GM19467 (cell line): ENCODE data around the gene GALNT7.
A peak's percentile ranks its signal among the peaks of the same experiment; 100 is the strongest.

Experiments
- ATAC-seq: cut with Tn5 transposase; IDR thresholded peaks from one replicate; pipeline ENCODE4 v1.9.1; 2021; ENCODE audit warnings: mild to moderate bottlenecking, moderate library complexity; ENCODE audit not compliant: unreplicated experiment

The GALNT7 gene

GRCh38 chr4:173288698-173289352 lies 120.2 kb downstream of the GALNT7 start:
- peak; percentile 20 for ATAC-seq

DNA sequence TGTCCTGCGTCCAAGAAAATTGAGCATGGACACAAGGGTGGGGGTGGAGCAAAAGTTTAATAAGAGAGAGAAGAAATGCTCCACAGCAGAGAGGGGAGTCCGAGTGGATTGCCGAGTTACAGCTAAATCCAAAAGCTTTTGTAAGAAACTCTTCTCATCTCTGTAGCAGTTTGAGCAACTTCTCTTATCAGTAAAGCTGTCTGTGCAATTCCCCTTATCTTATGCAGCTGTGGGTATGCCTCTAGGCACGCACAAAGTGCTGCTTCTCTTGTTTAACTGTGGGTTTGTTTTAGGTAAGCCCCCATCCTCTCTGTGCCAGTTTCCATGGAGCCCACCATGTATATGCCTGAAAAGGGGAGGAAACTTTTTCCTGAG lies 120.7 kb downstream of the GALNT7 start:
- ATAC-seq = no peak

DNA sequence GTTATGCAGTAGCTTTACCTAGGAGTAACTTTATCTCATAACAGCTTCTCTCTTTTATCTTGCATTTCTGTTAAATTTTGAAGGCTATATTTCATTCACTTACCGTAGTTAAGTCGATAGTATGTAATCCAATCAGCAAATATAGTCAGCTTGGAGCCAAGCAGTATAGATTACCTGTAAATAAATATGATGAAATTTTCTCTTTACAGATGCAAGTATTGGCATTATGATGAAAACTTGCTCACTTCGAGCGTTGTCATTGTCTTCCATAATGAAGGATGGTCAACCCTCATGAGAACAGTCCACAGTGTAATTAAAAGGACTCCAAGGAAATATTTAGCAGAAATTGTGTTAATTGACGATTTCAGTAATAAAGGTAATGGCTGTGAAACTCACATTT lies 123.3 kb downstream of the GALNT7 start:
- no peak for ATAC-seq

- ATAC-seq = no peak
Observed at GRCh38 chr4:173293663-173294062, 125.1 kb downstream of the GALNT7 start.

- no peak for ATAC-seq
Observed at GRCh38 chr4:173294444-173294843, 125.8 kb downstream of the GALNT7 start.

DNA sequence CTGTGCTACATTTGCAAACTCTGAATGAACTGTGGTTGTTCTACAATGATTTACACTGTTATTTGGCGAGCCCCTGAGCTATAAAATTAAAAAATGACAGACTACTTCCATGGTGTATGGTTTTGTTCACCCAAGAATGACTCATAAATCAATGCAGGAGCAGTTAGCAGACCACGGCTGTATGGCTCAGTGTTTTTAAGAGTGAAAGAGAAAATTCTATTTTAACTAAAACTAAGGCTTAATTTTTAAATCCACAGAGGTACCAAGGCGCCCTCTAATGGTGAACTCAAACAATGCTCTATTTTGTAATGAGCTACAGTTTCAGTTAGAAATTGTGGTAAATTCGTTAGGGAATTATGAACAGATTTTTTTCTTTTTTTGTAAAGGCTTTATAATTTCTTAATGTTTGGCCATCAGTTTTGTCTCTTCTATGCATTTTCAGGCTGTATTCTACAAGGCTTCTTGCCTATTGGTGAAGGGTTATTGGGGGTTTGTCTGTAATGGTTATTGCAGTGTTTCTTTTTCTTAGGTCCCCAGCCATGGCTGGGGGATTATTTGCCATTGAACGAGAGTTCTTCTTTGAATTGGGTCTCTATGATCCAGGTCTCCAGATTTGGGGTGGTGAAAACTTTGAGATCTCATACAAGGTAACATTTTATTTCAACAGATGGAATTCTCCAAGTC lies 133.0 kb downstream of the GALNT7 start:
- peak; percentile 76 for ATAC-seq

GRCh38 chr4:173307778-173308177 lies 139.2 kb downstream of the GALNT7 start:
- no peak for ATAC-seq

- ATAC-seq = no peak
Observed at GRCh38 chr4:173311368-173311767, 142.8 kb downstream of the GALNT7 start.

DNA sequence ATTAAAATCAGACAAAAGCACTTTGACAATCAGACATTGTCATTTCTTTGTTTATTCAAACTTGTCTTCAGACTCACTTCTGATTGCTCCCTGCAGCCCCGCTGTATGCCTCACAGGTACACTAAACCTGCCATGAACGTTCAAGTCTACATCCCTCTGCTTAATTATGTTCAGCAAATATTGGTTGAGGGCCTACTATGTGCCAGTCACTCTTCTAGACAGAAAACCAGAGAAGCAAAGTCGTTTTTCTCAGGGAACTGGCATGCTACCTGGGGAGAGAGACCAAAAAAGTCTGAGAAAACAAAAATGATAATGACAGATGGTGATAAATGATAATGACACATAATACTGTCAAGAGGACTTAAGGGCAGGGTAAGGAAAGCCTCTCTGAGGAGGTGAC lies 146.1 kb downstream of the GALNT7 start:
- no peak for ATAC-seq

DNA sequence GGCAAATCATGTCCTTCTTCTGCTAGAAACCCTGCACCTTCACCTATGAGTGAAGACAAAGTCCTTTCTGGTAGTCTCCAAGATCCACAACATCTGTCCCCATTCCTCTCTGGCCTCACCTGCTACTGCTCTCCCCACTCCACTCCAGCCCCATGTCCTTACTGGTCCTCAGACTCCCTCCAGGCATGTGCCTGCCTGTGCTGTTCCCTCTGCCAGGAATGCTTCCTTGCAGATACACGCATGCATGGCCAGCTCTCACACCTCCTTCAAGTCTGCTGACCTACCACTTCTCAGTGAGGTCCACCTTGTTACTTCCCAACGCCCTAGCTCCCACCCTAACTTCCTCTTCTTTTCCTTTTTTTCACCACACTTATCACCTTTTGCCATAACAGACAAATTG lies 147.4 kb downstream of the GALNT7 start:
- ATAC-seq = no peak

DNA sequence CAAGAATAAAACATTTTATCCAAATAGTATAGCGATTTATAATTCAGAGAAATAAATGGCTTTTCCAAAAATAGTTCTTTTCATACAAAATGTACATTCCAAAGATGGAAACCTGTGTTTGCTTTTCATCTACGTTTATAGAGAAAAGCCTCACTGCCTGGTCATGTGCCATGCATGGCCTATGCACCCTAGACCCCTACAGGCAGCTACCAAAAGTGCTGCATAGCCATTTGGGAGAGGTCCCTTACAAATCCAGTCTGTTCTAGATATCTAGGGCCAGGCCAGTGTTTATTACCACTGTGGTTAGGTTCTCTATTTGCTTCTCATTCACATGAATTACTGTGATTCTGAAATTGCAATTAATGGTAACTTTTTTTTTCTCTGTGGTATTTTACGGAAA lies 148.4 kb downstream of the GALNT7 start:
- peak; percentile 48 for ATAC-seq

DNA sequence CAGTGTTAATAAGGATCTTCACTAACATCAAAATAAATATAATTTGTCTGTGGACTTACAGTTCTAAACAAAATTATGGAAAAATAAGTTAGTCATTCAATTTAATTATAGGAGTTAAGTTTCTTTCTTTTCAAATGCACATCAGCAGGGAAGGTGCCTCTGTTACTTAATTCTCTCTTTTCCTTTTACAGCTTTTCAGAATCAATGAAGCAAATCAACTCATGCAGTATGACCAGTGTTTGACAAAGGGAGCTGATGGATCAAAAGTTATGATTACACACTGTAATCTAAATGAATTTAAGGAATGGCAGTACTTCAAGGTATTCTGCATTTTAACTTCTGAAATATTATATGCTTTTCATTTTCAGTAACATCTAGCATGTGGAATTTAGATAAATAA lies 149.6 kb downstream of the GALNT7 start:
- ATAC-seq = no peak

GRCh38 chr4:173318648-173319211 lies 150.1 kb downstream of the GALNT7 start:
- ATAC-seq = no peak

DNA sequence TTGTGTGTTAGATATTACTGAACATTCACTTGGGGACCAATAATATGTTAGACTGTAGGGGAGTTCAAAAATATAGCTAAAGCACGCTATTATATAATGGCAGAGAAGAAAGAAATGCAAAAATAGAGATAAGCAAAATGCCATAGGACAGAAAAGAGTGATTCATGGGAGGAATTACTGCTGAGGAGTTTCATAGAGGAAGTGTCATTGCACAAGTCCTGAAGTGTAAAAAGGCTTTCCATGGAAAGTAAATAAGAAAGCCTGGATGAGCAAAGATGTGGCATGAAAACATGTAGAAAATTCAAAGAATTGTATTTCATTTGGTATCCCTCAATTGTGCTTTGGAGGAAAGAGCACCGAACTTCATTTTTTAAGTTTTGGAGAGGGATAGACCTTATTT lies 151.1 kb downstream of the GALNT7 start:
- no peak for ATAC-seq

DNA sequence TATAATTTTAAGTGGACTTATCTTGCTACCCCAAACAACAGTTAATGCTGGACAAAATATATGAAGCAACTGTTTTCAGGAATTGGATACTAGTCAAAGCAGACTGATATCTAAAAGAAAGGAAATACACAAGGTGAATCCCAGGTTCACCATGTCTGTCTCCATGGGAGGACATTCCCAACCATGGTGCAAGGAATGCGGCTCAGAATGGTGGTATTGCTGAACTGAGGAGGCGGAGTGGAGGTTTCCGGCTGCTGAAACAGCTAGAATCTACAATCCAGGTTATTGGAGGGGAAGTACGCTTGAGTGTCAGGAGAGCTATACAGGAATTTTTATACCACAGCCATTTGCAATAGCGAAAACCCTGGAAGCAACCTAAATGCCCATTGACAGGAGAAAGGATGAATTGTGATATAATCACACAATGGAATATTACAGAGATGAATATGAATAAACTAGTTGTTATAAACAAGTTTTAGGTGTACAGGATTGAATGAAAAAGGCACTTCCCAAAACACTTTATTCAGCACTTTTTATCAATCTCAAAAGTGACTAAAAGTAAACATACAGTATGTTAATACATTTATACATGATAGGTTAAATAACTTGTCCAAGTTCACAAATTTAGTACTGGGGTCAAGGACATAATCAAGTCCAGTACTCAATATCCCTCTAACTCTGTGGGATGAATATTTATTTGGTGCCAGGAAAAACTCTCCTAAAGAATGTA lies 156.6 kb downstream of the GALNT7 start:
- no peak for ATAC-seq

- ATAC-seq = no peak
Observed at GRCh38 chr4:173328236-173328901, 159.8 kb downstream of the GALNT7 start.

GRCh38 chr4:173330590-173330989 lies 162.0 kb downstream of the GALNT7 start:
- ATAC-seq = no peak

GRCh38 chr4:173332021-173332487 lies 163.4 kb downstream of the GALNT7 start:
- no peak for ATAC-seq

- no peak for ATAC-seq
Observed at GRCh38 chr4:173332963-173333657, 164.5 kb downstream of the GALNT7 start.

- no peak for ATAC-seq
Observed at GRCh38 chr4:173333658-173334084, 165.1 kb downstream of the GALNT7 start.
